Uterus (tissue), 4 donors: ENCODE data around the gene HCN4. TPM values are rescaled to one million over a fixed set of nuclear protein-coding genes. Genes with fewer than 3 reads are reported as not detected.
"Not testable (repeated sequence)": the region's sequence is repeated elsewhere in the genome, so short reads cannot be mapped to it uniquely, and the experiment has no call there.

Experiments
- DNase-seq, 2 donors: peaks; one replicate each; pipeline ENCODE4 v3.0.0-alpha.2; 2019 to 2020
- H3K27ac ChIP-seq, 2 donors: fragments of 200-600 bp; sonication (generic); 1 replicate in 1 of 2; 2 replicates in 1 of 2; pipeline ENCODE4 v1.5.1; 2016 to 2018
- H3K27me3 ChIP-seq, 2 donors: fragments of 200-600 bp; sonication (generic); one replicate each; pipeline ENCODE4 v1.5.1; 2018 to 2019; ENCODE audit warnings: control low read depth in 1 of 2
- H3K36me3 ChIP-seq, 2 donors: fragments of 200-600 bp; sonication (generic); one replicate each; pipeline ENCODE4 v1.5.1; 2019; ENCODE audit warnings: control low read depth in 1 of 2
- H3K4me1 ChIP-seq, 2 donors: fragments of 200-600 bp; sonication (generic); one replicate each; pipeline ENCODE4 v1.5.1; 2018 to 2019; ENCODE audit warnings: control low read depth in 1 of 2
- H3K4me3 ChIP-seq, 2 donors: fragments of 200-600 bp; sonication (generic); 1 replicate in 1 of 2; 2 replicates in 1 of 2; pipeline ENCODE4 v1.5.1; 2018 to 2019; ENCODE audit warnings: mild to moderate bottlenecking in 1 of 2
- H3K9me3 ChIP-seq, 2 donors: fragments of 200-600 bp; sonication (generic); one replicate each; pipeline ENCODE4 v1.5.1; 2019; ENCODE audit warnings: control low read depth in 1 of 2
- POLR2A ChIP-seq, 2 donors: fragments of 450-650 bp; IDR thresholded peaks; one replicate each; pipeline ENCODE4 v1.6.1; 2016; ENCODE audit warnings: antibody characterized with exemption in 2 of 2, mild to moderate bottlenecking in 1 of 2, moderate library complexity in 1 of 2
- intact Hi-C: fragments of 100-400 bp; cut with DNase I; formaldehyde crosslinking; loops from one replicate; pipeline ENCODE4 v1.15.1; 2023; ENCODE audit warnings: low total_unique reads
- total RNA-seq, 4 donors: library from RNA; depleted of rRNA in 3 of 4; stranded (reverse); fragments of >200 nt in 3 of 4; gene quantifications; one replicate each; pipeline versions ENCODE4 v1.1.0 to v1.2.4, GENCODE V29; 2014 to 2023
- TF ChIP-seq, protein P1 (sequence below), 4 experiments: fragments of 200-600 bp in 2 of 4; fragments of 450-650 bp in 2 of 4; sonication (generic) in 2 of 4; IDR thresholded peaks; one replicate each; pipeline ENCODE4 v1.5.1; 2016 to 2019; ENCODE audit warnings: antibody characterized with exemption in 4 of 4, mild to moderate bottlenecking in 2 of 4, moderate library complexity in 1 of 4
- donor health status: DM: yes; HTN: yes; CAD: no.

HCN4 gene
- total RNA-seq = under 1 TPM in 1 of 4 donors, not detected in 3; 0.07 TPM

DNA sequence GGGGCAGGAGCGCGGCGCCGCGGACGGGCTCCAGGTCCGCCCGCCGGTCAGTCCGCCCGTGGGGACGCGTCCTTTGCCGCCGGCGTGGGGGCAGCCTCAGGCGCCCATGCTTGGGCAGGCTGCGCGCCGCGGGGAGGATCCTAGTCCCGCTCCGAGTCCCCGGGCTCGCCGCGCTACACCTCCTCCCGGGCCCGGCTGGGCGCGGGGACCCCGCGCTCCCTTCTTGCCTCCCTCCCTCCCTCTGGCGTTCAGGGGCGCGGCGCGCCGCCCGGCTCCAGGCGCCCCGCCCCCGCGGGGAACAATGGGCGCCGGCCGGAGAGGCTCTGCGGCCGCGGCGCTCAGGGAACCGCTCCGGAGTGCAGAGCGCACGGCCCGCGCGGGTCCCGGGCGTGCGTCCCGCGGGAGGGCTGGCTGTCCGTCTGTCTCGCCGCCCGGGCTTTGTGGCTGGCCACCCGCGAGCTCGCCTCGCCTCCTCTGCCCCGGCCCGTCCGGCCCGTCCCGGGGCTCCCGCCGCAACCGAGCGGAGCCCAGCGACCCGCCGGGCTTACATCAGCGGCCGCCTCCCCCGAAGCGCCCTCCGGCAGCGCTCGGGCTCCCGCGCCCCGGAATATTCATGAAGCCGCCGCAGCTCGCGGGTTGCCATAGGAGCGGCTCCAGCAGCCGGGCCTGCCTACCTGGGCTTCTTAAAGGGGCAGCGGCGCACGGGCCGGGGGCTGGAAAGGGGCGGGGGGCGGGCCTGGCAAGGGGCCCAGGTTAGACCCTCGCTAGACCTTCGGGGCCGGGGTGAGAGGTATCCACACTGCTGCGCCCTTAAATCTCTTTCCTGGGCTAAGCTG, at the start of gene HCN4:
Gene HCN4, minus strand, starts transcription at position 658 of the 836 bp plus-strand sequence. CDS start 688 bp downstream, outside the sequence.
- DNase-seq = no peak
- Histone ChIP-seq H3K4me1 (peaks cover 0 to 21% of the 10 kb centered on the region in 2 donors), H3K9me3 (no peaks in the 10 kb centered on the region), H3K36me3 (no peaks in the 10 kb centered on the region), H3K4me3 (no peak within 1 kb of the TSS), H3K27ac (no peak within 1 kb of the TSS), H3K27me3 (peaks cover 0 to 9% of the 10 kb centered on the region in 2 donors)
- intact Hi-C loops = no loop called here
- TF ChIP-seq POLR2A (IDR thresholded peaks at IDR 0.05) = no peak
- TF ChIP-seq, protein P1, sequence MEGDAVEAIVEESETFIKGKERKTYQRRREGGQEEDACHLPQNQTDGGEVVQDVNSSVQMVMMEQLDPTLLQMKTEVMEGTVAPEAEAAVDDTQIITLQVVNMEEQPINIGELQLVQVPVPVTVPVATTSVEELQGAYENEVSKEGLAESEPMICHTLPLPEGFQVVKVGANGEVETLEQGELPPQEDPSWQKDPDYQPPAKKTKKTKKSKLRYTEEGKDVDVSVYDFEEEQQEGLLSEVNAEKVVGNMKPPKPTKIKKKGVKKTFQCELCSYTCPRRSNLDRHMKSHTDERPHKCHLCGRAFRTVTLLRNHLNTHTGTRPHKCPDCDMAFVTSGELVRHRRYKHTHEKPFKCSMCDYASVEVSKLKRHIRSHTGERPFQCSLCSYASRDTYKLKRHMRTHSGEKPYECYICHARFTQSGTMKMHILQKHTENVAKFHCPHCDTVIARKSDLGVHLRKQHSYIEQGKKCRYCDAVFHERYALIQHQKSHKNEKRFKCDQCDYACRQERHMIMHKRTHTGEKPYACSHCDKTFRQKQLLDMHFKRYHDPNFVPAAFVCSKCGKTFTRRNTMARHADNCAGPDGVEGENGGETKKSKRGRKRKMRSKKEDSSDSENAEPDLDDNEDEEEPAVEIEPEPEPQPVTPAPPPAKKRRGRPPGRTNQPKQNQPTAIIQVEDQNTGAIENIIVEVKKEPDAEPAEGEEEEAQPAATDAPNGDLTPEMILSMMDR (IDR thresholded peaks at IDR 0.05) = no peak

DNA sequence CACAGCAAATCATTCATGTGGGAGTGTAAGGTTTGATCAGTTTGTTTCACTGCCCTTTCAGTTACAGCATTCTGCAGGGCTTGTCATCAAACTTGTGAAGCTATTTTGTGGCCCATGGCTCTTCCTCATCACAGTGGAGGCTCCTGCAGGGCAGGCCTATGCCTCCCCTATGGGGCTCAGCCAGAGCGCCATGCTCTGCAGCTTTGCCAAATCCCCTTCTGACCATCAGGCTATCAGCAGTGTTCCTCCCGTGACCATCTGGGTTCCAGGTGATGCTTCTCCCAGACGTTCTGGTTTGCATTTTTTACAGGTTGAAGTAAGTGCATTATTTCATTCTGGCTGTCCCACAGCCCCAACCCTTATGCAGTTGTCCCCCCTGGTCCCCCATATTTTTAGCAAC, 46.1 kb upstream of the HCN4 start:
- Histone ChIP-seq H3K27ac (no peak overlapping the region), H3K4me3 (no peak overlapping the region), H3K36me3 (no peaks in the 10 kb centered on the region), H3K27me3 (no peaks in the 10 kb centered on the region), H3K9me3 (no peaks in the 10 kb centered on the region), H3K4me1 (no peaks in the 10 kb centered on the region)
- no peak for TF ChIP-seq POLR2A (IDR thresholded peaks at IDR 0.05)
- TF ChIP-seq, protein P1 (IDR thresholded peaks at IDR 0.05) = no peak
- DNase-seq = no peak
- intact Hi-C loops = no loop called here

DNA sequence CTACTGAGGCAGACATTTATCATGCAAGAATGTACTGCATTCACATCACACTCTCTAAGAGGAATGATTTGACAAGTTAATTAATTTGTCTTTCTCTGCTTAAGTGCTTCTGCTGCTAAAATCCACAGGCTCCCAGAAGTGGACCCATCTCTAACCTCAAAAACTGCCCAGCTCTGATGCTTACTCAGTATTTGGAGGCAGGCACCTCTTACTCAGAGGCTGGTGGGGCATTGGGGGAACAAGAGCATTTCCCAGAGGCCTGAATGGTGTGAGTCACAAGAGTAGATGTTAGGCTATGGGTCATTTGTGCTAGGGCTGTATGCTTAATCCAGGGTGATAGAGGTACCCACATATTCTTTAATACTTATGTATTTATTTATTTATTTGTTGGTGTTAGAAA, 34.4 kb upstream of the HCN4 start:
- no peaks in the 10 kb centered on the region for H3K4me1 ChIP-seq
- H3K27ac ChIP-seq = no peak overlapping the region
- TF ChIP-seq POLR2A (IDR thresholded peaks at IDR 0.05) = no peak
- TF ChIP-seq, protein P1 (IDR thresholded peaks at IDR 0.05) = no peak
- intact Hi-C loops = no loop called here
- H3K27me3 ChIP-seq = no peaks in the 10 kb centered on the region
- H3K9me3 ChIP-seq = no peaks in the 10 kb centered on the region
- H3K36me3 ChIP-seq = no peaks in the 10 kb centered on the region
- DNase-seq = no peak
- H3K4me3 ChIP-seq = no peak overlapping the region

DNA sequence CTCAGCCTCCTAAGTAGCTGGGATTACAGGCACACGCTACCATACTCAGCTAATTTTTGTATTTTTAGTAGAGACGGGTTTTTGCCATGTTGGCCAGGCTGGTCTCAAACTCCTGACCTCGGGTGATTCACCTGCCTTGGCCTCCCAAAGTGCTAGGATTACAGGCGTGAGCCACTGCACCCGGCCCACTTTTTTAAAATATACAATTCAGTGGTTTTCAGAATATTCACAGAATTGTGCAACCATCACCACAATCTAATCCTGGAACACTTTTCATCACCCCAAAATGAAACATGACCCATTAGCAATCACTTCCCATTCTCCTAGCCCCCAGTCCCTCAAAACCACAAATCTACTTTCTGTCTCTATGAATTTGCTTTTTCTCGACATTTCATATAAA, 31.5 kb upstream of the HCN4 start:
- H3K9me3 ChIP-seq, H3K27me3 ChIP-seq, DNase-seq, H3K27ac ChIP-seq, H3K4me3 ChIP-seq, H3K4me1 ChIP-seq, H3K36me3 ChIP-seq, intact Hi-C loops: not testable (repeated sequence)

DNA sequence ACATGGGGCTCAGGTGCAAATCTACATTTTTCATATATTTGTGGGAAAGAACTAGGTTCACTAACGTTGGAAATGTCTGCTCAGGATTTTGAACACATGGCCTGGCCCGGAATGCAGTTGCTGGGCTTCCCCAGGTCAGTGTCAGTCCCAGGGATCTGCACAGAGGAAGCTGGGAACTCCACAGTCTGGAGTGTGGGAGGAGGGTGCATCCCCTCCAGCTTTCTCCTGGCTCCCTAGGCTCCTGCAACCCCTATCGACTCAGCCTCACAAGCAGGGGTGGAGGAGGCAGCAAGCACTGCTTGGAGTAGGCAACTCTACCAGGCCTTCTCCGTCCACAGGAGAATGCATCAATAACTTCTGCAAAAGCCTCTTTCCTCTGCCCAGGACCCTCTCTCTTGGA, 30.1 kb upstream of the HCN4 start:
- intact Hi-C loops = no loop called here
- H3K27me3 ChIP-seq = no peaks in the 10 kb centered on the region
- no peak overlapping the region for H3K4me3 ChIP-seq
- no peak for DNase-seq
- no peak overlapping the region for H3K27ac ChIP-seq
- H3K9me3 ChIP-seq = no peaks in the 10 kb centered on the region
- no peaks in the 10 kb centered on the region for H3K4me1 ChIP-seq
- no peaks in the 10 kb centered on the region for H3K36me3 ChIP-seq
- TF ChIP-seq, protein P1 (IDR thresholded peaks at IDR 0.05) = no peak
- no peak for TF ChIP-seq POLR2A (IDR thresholded peaks at IDR 0.05)
